GM19397 (cell line): ENCODE results near the gene ATF7IP.

Experiments used
- ATAC-seq: cut with Tn5 transposase; IDR thresholded peaks from one replicate; pipeline ENCODE4 v1.9.1; 2021; ENCODE audit warnings: mild to moderate bottlenecking, moderate library complexity; ENCODE audit not compliant: unreplicated experiment

ATF7IP gene

GRCh38 chr12:14482361-14482760 lies 116.9 kb downstream of the ATF7IP start:
- no peak for ATAC-seq

DNA sequence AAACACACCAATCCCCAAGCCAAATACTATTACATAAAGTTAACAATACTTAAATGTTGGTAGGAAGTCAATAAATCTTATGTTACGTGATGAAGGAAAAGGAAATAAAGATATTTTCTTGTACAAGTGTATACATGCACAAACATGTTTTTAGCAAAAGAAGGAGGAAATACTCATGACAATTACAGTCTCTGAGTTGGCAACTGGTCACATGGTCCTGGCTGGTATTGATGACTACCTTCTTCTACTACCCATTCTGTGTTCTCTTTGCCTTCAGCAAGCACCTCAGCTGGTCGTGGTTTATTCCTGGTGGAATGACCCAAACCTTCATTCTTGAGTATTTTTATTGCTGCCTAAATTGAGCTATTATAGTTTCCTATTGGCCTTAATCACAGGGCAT lies 117.4 kb downstream of the ATF7IP start:
- ATAC-seq = no peak

DNA sequence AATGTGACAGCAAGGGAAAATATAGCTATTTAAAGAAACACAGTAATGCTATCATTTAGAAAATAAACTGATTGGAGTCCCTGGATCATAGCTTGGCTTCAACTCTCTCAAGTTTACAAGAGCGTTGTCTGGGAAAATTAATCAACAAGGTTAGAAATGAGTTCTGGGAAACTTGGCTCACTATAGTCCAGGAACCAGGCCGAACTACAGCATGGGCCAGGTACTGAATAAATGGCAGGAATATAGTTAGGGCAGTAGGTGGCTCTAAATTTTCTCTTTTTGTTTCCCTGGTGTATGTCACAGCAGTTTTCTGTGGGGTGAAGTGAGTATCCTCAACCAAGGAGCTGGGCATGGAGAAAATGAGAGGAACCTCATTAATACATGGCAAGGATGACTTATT lies 129.8 kb downstream of the ATF7IP start:
- no peak for ATAC-seq

DNA sequence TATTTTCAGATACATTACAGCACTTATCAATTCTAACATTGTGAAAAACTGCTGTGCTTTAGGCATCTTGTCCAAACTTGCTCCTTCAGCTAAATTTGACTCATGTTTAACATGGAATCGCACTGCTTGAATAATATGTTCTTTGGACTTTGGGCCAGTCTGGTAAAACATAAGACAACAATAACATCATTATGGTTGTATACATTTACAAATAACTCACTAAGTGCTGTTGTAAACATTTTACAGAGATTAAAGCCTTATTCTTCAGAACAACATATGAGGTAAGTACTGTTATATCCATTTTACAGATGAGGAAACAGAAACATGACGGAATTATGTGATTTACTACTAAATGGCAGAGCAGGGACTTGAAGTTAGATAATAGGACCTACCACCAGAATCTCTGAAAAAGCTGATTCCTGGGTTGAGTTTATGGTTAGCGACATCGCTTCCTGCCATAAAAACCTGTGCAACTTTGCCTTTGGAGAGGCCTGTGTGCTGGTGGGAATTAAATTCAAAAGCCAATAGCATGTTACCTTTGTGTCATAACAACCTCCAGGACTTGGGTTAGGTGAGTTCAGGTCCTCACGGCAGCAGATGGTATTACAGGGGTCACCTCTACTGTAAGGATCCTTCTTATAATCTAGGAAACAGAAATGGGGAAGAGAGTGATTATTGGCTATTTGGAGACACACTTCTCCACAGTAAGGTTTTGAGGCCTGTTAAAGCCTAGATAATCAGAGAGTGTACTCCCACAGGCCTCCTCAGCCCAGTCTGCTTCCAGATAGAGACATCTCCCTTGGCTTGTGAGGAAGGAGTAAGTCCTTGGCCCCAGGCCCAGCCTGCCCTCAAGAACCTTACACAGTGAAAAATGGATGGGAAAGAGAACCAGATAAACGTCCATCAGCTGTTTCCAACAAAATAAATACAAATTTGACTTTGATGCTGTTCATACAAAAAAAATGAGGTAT lies 140.4 kb downstream of the ATF7IP start:
- no peak for ATAC-seq

GRCh38 chr12:14510574-14510973 lies 145.1 kb downstream of the ATF7IP start:
- no peak for ATAC-seq

GRCh38 chr12:14514154-14514842 lies 148.8 kb downstream of the ATF7IP start:
- no peak for ATAC-seq

DNA sequence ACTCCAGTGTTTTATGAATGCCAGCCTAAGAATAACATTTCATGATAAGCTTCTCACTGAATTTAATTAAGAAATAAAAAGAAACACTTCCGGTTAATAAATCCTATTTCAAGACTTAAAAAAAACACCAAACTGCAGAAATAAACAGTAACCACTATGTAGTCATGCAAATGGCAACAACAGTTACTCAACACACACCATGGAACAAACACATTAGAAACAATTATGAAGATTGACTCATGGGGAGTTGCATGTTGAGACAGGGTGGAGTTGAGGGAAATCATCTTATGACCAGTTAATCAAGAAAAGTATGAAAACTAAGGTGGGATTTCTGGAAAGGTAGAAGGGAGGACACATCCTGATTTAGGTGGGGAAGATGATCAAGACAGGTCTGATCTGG lies 149.5 kb downstream of the ATF7IP start:
- ATAC-seq = no peak

- ATAC-seq = no peak
These were observed 156.3 kb downstream of the ATF7IP start for GRCh38 chr12:14521822-14522221.

DNA sequence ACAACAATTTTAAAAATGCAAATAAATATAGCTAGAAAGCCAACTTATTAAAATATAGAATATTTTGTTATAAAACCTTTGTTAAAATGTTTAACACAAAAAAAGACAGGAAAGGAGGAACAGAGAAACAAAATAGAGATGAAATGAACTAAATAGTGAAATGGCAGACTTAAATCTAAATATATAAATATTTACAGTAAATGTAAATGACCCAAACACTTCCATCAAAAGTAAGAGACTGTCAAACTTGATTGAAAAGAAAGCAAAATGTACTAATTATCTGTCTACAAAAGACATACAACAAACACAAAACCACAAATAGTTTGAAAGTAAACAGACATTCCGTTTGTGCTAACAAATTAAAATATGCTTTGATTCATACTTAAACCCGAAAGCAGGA lies 160.5 kb downstream of the ATF7IP start:
- ATAC-seq = no peak

- no peak for ATAC-seq
These were observed 166.7 kb downstream of the ATF7IP start for GRCh38 chr12:14532152-14532551.

- no peak for ATAC-seq
These were observed 171.6 kb downstream of the ATF7IP start for GRCh38 chr12:14537088-14537487.

- no peak for ATAC-seq
These were observed 175.4 kb downstream of the ATF7IP start for GRCh38 chr12:14540801-14541462.

GRCh38 chr12:14545144-14546124 lies 180.0 kb downstream of the ATF7IP start:
- no peak for ATAC-seq

GRCh38 chr12:14547571-14547970 lies 182.1 kb downstream of the ATF7IP start:
- ATAC-seq = no peak

DNA sequence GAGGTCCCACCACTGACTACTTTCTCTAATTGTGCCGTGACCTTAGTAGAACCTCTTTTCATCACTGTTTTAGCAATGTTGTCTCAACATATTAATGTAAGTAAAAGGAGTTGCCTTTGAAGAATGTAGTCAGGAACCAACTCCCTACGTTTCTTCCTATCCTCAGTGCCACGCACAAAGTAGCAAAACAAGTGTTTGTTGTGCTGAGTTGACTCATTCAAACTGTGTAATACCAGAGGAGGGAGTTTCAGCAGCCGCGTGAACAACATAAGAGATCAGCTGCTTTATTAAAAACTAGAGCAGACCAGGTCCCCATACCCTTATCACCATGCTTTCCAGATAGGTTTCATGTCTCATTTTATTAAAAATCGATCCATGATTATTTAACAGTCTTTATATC lies 183.1 kb downstream of the ATF7IP start:
- no peak for ATAC-seq
